Activated CD4-positive, alpha-beta T cell treated with anti-CD3 and anti-CD28 coated beads, Interleukin-2, amount 10 ng/mL, durations not matched to agents 24 days and 14 days (primary cell): ENCODE data around the gene MAPK8IP3. TPM values are rescaled to one million over a fixed set of nuclear protein-coding genes. Genes with fewer than 3 reads are reported as not detected.

Source experiments
- DNase-seq: peaks from one replicate; pipeline ENCODE4 v3.0.0; 2022
- H3K27ac Mint-ChIP-seq: one replicate; pipeline ENCODE4 v1.8.0; 2022; ENCODE audit warnings: mild to moderate bottlenecking, mixed read lengths
- H3K27me3 Mint-ChIP-seq: one replicate; pipeline ENCODE4 v1.8.0; 2022; ENCODE audit warnings: mixed read lengths
- H3K36me3 Mint-ChIP-seq: one replicate; pipeline ENCODE4 v1.8.0; 2022; ENCODE audit warnings: low read depth, mild to moderate bottlenecking, mixed read lengths
- H3K4me1 Mint-ChIP-seq: one replicate; pipeline ENCODE4 v1.8.0; 2021; ENCODE audit warnings: mixed read lengths
- H3K4me3 Mint-ChIP-seq: one replicate; pipeline ENCODE4 v1.8.0; 2022; ENCODE audit warnings: mild to moderate bottlenecking, moderate library complexity, mixed read lengths
- H3K9me3 Mint-ChIP-seq: one replicate; pipeline ENCODE4 v1.8.0; 2021; ENCODE audit warnings: mixed read lengths
- intact Hi-C: fragments of 100-400 bp; cut with micrococcal nuclease; formaldehyde crosslinking; loops from one replicate; pipeline ENCODE4 v1.15.1; 2023
- total RNA-seq: library from RNA; stranded (reverse); gene quantifications from 2 replicates; pipeline ENCODE4 v1.2.3, GENCODE V29; 2022

MAPK8IP3 gene
- total RNA-seq, 1 donor from 2014 or later, result 80.2 TPM

DNA sequence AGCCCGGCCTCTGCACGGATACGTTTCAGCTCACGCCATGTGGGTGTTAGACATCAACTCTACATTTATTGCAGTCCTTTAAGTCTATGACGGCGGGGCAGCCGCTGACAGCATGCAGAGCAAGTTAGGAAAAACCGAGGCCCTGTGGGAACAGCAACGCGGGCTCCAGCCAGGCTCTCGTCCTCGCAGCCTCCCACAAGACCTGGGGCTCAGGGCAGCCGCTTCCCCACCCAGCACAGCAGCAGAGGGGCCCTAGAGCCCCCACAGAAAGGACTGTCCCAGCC lies 70.6 kb downstream of the MAPK8IP3 start:
- intact Hi-C loops, result no loop called here
- no peak for DNase-seq
- H3K4me3 Mint-ChIP-seq, result no peak overlapping the region
- peaks cover 12% of the 10 kb centered on the region for H3K4me1 Mint-ChIP-seq
- H3K36me3 Mint-ChIP-seq, result peaks cover 12% of the 10 kb centered on the region
- H3K27me3 Mint-ChIP-seq, result no peaks in the 10 kb centered on the region
- no peaks in the 10 kb centered on the region for H3K9me3 Mint-ChIP-seq
- H3K27ac Mint-ChIP-seq, result no peak overlapping the region

DNA sequence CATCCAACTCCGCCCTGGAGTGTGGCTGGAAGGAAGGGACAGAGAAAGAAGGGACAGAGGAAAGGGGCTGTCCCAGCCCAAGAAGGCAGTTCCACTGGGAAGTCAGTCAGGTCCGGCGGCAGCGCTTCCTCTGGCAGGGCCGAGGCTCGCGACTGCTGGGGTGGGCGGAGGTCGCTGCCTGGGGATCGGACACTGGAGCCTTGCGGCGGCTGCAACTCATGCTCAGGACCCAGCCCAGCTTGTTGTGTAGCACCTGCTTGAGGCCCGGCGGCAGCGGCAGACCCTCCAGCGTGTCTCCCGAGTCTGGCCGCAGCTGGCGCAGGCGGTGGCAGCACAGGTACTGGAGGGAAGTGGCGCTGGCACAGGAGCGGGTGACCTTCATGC lies 71.0 kb downstream of the MAPK8IP3 start:
- H3K27me3 Mint-ChIP-seq, result no peaks in the 10 kb centered on the region
- no peak for DNase-seq
- no peak overlapping the region for H3K4me3 Mint-ChIP-seq
- peaks cover 13% of the 10 kb centered on the region for H3K4me1 Mint-ChIP-seq
- H3K27ac Mint-ChIP-seq, result no peak overlapping the region
- intact Hi-C loops, result no loop called here
- no peaks in the 10 kb centered on the region for H3K9me3 Mint-ChIP-seq
- peaks cover 11% of the 10 kb centered on the region for H3K36me3 Mint-ChIP-seq

DNA sequence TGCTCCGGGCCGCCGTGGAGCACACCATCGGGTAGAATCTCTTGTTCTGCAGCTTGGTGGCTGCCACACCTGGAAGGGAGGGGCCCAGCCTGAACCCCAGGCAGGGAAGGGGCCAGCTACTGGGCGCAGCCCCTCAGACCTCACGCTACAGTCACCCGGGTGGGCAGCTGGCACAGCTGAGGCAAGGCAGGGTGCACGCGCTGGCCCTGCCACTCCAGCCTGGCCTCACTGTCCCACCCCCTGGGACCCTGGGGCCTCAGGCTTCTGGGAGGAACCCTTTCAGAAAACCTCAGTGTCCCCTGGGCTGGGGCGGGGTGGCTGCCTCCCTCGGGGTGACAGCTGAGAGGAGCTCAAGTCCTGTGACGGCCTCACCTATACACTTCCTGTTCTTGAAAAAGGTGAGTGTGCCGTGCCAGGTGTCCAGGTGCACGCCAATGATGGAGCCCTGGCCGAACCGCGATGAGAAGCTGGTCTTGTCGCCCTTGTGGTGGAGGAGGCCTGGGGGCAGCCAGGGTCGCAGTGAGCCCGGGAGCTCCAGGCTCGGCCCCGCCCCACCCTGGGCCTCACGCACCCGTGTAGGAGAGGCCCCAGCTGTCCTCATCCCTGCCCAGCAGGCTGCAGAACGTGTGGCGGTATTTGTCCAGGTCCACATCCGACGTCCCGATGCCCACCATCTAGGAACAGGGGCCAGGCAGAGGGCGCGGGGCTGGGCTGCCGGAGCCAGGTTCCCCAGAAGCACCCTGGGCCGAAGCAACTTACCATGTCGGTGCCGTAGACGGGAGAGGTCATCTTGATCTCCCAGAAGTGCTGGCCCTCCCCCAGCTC lies 71.6 kb downstream of the MAPK8IP3 start:
- Mint-ChIP-seq H3K36me3 (peaks cover 6% of the 10 kb centered on the region), H3K27ac (no peak overlapping the region), H3K4me3 (no peak overlapping the region), H3K4me1 (peaks cover 10% of the 10 kb centered on the region), H3K9me3 (no peaks in the 10 kb centered on the region), H3K27me3 (peaks cover under 1% of the 10 kb centered on the region)
- no peak for DNase-seq
- intact Hi-C loops, result no loop called here

DNA sequence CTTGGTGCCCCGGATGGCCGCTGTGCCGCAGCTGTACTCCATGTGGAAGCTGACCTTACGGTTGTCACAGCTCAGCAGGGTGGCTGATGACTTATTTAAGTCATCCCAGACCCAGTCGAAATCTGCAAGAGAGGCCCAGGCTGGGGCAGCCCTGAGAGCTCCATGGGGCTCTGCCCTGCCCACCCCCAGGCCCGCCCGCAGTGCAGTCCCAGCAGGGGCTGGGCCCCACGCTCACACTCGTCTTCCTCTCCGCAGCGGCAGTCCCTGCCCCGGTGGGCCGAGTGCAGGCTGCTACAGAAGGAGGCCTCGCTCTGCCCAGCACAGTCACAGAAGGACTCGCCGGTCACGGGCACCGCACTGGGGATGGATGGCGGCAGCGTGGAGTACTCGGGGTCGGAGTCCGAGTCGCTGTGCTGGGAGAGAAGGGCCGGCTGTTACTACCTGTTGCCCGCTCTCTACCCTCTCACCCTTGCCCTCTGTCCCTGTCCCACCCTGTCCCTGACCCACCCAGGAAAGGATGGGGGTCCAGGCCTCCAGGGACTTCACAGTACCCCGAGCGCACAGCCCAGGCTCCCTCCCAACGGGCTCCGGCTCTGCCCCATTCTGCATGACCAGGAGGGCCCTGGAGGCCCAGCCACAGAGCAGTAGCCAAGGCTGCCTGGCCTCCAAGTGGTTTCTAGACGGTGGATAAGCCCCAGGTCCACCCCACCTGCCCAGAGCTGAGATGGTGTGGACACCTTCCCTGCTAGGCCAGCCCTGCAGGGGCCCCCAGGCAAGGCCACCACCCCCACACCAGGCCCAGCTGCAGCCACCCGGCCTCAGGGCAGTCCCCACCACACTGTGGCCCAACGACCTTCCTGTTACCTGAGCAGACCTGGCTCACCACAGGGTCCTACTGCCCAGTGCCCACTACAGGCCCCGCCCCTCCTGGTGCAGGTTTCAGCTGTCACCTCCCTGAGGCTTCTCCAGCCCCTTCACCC lies 72.5 kb downstream of the MAPK8IP3 start:
- no peak overlapping the region for H3K4me3 Mint-ChIP-seq
- H3K27me3 Mint-ChIP-seq, result peaks cover 2% of the 10 kb centered on the region
- no peak for DNase-seq

DNA sequence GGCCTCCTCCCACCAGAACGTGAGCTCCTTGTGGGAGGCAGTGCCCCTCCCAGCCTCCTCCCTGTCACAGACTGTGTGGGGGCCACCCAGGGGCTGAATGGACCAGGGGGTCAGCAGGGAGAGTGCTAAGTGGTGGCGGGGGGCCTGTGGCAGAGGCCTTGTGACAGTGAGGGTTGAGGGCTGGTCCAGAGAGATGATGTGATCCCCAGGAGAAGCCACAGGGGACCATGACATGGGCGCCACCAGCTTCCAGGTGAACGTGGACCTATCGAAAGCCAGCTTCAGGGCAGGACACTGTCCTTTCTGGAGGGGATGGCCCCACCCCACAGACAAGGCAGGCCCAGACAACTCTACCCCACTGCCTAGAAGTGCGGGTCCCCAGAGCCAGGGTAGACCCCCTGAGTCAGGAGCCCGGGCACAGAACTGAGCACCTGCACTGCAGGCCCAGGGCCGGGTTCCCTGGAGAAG lies 73.3 kb downstream of the MAPK8IP3 start:
- DNase-seq, result no peak
- H3K36me3 Mint-ChIP-seq, result peaks cover 8% of the 10 kb centered on the region
- no peak overlapping the region for H3K4me3 Mint-ChIP-seq
- no peak overlapping the region for H3K27ac Mint-ChIP-seq
- peaks cover 2% of the 10 kb centered on the region for H3K27me3 Mint-ChIP-seq
- H3K4me1 Mint-ChIP-seq, result peaks cover 9% of the 10 kb centered on the region
- no peaks in the 10 kb centered on the region for H3K9me3 Mint-ChIP-seq
- intact Hi-C loops, result no loop called here

More for the DNA sequence above, 72.5 kb downstream of the MAPK8IP3 start:
- Mint-ChIP-seq H3K36me3 (peaks cover 6% of the 10 kb centered on the region), H3K4me1 (peaks cover 10% of the 10 kb centered on the region), H3K27ac (no peak overlapping the region), H3K9me3 (no peaks in the 10 kb centered on the region)
- intact Hi-C loops, result no loop called here

DNA sequence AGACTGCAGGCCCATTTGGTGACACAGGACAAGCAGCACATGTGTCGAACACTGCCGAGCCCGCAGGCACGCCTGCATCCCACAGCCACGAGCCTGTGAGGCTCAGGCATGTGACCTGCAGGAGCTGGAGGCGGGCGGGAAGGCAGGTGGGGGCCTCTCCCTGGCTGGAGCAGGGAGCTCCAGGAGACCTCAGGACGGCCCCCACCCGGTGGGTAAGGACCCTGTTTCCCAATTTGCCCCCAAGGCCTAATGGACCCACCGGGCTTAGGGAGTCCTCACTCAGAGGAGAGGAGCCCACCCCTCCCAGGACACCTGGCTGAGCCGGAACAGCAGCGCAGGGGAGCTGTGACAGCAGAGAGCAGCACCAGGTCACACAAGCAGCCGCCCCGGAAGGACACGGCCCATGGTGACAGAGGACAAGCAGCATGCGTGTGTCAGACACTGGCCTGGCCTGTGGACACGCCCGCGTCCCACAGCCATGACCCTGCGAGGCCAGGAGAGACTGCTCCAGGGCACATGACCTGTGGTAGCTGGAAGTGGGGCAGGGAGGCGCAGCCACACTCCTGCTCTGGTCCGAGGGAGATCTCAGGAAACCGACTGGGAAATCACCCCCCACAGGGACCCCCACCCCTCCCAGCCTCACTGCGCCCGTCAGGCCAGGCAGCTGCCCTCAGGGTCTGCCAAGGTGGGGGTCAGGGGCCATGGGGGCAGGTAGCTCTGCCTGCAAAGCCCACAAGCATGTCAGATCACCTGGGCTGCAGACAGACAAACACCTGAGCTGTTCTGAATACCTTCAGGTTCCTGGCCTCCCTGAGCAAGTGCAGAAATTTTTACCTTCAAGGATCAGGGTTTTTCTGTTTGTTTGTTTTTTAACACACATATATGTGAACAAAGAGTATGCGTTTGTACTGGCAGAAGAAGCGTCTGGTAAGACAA lies 74.0 kb downstream of the MAPK8IP3 start:
- Mint-ChIP-seq H3K9me3 (no peaks in the 10 kb centered on the region), H3K4me1 (peaks cover 9% of the 10 kb centered on the region), H3K27ac (no peak overlapping the region), H3K4me3 (peak overlapping the region; percentile 34), H3K27me3 (peaks cover 2% of the 10 kb centered on the region), H3K36me3 (peaks cover 9% of the 10 kb centered on the region)
- intact Hi-C loops, result no loop called here
- DNase-seq, result no peak

DNA sequence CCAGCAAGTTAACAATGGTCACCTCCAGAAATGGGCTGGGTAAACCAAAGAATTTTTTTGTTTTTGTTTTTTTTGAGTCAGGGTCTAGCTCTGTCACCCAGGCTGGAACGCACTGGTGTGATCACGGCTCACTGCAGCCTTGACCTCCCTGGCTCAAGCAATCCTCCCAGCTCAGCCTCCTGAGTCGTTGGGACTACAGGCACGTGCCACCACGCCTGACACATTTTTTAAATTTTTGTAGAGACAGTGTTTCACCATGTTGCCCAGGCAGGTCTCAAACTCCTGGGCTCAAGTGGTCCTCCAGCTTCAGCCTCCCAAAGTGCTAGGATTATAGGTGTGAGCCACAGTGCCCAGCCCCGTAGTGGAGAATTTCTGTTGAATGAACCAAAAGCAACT lies 74.7 kb downstream of the MAPK8IP3 start:
- Mint-ChIP-seq H3K9me3 (no peaks in the 10 kb centered on the region), H3K27me3 (peaks cover 2% of the 10 kb centered on the region), H3K4me3 (peak overlapping the region; percentile 34), H3K4me1 (peaks cover 9% of the 10 kb centered on the region), H3K27ac (no peak overlapping the region), H3K36me3 (peaks cover 10% of the 10 kb centered on the region)
- DNase-seq, result no peak
- intact Hi-C loops, result no loop called here

DNA sequence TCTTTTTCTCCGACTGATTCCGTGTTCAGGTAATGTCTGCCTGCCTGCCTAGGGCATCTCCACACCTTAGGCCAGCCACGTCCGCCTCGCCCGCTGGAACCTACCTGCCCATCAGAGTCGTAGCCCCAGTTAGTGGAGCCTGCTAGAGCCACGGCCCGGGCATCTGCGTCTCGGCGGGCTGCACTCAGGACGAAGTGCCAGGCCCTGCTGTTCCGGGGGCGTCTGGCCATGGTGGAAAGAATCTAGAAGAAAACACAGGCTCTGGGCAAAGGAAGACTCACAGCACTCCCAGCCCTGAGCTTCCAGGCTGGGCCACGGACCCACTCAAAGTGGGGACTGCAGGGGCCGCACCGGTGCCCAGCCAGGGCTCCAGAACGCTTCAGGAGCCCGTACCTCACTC lies 75.3 kb downstream of the MAPK8IP3 start:
- intact Hi-C loops, result no loop called here
- Mint-ChIP-seq H3K27ac (peak overlapping the region; percentile 72), H3K9me3 (no peaks in the 10 kb centered on the region), H3K4me3 (peak overlapping the region; percentile 85), H3K36me3 (peaks cover 10% of the 10 kb centered on the region), H3K4me1 (peaks cover 9% of the 10 kb centered on the region), H3K27me3 (peaks cover 2% of the 10 kb centered on the region)
- no peak for DNase-seq

DNA sequence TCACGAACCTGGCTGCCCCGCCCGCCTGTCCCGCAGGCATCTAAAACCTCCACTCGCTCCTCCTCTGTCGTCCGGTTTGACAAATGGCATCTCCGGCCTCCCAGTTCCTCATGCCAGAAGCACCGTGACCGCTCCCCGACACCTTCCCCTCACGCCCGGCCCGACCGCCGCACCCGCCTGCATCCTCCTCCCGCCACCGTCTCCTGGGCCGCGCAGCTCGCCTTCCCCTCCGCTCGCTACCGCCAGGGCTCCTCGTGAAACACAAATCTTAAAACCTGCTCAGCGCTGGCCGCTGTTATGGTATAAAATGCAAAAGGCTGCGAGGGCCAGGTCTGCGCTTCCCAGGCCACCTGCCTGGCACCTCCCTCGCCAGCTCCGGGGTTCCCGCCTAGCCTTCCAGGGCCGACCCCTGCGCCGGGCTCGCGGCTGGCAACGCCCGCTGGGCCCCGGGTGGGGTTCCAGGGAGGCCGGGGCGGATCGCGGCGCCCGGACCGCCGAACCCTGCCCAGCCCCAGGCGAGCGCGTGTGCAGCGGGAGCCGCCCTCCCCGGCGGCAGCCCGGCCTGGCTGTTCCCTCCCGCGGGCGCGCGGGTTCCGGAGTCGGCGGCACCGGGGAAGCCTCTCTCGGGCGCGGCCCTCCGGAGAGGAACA lies 75.9 kb downstream of the MAPK8IP3 start:
- Mint-ChIP-seq H3K36me3 (peaks cover 10% of the 10 kb centered on the region), H3K4me1 (peaks cover 9% of the 10 kb centered on the region), H3K9me3 (no peaks in the 10 kb centered on the region), H3K4me3 (peak overlapping the region; percentile 93), H3K27ac (peak overlapping the region; percentile 72), H3K27me3 (peaks cover 2% of the 10 kb centered on the region)
- DNase-seq, result peak; percentile 83
- intact Hi-C loops, result loop anchor here (1.0 to 2.0 kb wide), 3 partner anchors 9 to 373 kb away; partner anchors contain the start of genes FAHD1, HAGH, MRPS34 and TRAF7

DNA sequence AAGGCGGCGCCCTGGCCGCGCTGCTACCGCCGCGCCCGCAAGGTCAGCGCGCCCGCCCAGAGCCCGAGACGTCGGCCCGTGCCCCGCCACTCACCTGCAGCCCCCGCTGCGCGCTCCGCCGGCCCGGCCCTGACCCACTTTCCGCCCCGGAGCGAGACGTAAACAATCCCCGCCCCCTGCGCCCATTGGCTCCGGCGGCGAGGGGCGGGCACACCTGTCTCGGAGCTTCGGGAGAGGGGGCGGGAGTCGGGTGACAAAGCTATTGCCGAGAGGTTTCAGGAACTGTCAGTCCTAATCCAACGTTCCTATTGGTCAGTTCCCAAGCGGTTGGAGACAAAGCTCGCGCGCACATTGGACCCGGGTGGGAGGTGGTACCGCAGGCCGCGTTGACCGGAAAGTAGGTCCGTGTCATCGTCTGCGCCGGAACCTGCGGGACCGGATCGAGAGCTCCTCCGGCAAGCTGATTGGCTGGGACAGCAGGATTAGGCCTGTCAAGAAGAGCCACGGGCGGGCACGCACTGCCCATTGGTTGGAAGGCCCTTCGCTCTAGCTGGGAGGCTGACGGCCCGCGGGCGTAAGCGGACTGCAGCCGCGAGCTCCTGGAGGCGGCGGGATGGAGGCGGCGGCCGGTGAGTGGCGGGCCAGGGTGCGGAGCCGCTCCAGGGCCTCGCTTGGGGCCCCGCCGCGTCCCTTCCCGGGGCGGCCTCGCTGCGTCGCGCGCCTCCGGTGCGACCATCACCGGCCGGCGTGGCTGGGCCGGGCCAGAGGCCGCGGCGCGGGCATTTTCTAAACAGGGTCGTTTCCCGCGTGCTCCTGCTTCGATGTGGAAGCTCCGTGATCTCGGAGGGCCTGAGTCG lies 76.6 kb downstream of the MAPK8IP3 start, which contains the start of the genes NUBP2 and SPSB3:
TSS of gene NUBP2 (plus strand) at position 553 of the 857 bp plus-strand sequence. CDS start at position 614, 61 bp downstream.
TSS of gene SPSB3 (minus strand) at position 164 of the 857 bp plus-strand sequence. CDS start 1,088 bp downstream, outside the sequence.
- peak; percentile 99 for DNase-seq
- H3K4me3 Mint-ChIP-seq, result peak within 1 kb of the TSS; percentile 93
- H3K27me3 Mint-ChIP-seq, result peaks cover 2% of the 10 kb centered on the region
- H3K36me3 Mint-ChIP-seq, result peaks cover 10% of the 10 kb centered on the region
- no peaks in the 10 kb centered on the region for H3K9me3 Mint-ChIP-seq
- H3K4me1 Mint-ChIP-seq, result peaks cover 9% of the 10 kb centered on the region
- intact Hi-C loops, result loop anchor here (1.0 to 2.0 kb wide), 3 partner anchors 9 to 373 kb away; partner anchors contain the start of genes FAHD1, HAGH, MRPS34 and TRAF7
- peak within 1 kb of the TSS; percentile 85 for H3K27ac Mint-ChIP-seq

DNA sequence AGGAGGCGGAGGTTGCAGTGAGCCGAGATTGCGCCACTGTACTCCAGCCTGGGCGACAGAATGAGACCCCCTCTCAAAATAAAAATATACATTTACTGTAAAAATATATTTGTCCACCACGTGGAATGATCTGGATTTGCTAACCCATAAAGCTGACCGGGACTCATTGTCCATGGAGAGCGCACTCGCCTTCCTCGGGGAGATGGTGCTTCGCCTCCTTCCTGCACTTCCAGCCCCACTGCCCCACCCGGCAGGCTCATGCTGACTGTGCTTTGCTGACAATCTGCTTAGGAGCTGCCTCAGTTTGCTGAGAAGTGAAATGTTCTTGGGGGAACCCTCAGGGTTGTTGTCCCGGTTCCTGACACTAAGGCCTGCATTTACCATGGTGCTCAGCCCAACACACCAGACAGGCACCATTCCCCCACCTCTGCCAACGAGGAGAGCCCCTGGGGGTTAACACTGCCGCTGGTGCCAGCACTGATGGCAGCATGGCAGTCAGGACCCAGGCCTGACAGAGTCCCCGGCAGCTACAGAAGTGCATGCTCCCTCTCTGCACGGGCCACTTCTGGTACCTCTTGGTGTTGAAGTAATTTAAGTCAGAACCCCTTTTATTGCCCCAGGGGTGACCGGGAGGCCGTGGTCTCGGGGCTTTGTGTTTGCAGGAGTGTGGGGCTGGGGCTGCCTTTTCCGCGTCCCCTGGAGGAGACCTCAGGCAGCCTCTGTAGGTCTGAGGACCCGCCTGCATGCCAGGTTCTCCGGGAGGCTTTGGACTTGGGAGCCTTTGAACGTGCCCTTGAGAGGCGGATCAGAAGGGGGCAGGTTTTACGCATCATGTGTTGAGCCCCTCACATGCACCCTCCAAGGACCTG lies 79.2 kb downstream of the MAPK8IP3 start:
- peaks cover 9% of the 10 kb centered on the region for H3K4me1 Mint-ChIP-seq
- no peak overlapping the region for H3K27ac Mint-ChIP-seq
- H3K27me3 Mint-ChIP-seq, result peaks cover 2% of the 10 kb centered on the region
- peak; percentile 57 for DNase-seq
- no peaks in the 10 kb centered on the region for H3K9me3 Mint-ChIP-seq
- peak overlapping the region; percentile 34 for H3K4me3 Mint-ChIP-seq
- peaks cover 14% of the 10 kb centered on the region for H3K36me3 Mint-ChIP-seq
- intact Hi-C loops, result no loop called here
